PC-3 (cell line): Measurements from ENCODE around the gene HM13. TPM values are rescaled to one million over a fixed set of nuclear protein-coding genes. Genes with fewer than 3 reads are reported as not detected.

Experiments used
- ATAC-seq: fragments of 200-7000 bp; cut with Tn5 transposase; 2 replicates; pipeline ENCODE4 v1.9.1; 2020; ENCODE audit warnings: mild to moderate bottlenecking, moderate library complexity
- BruUV-seq: library from RNA; stranded (reverse); fragments of 400-500 nt; replicated peaks from 2 replicates; lab custom pipeline; 2021; lab: Mats Ljungman, UMichigan
- CTCF ChIA-PET: fragments of 300-600 bp; sonication (Branson Sonifier 250); formaldehyde crosslinking; loops from one replicate; lab custom pipeline; 2022; ENCODE audit warnings: antibody characterized with exemption; lab: Charles Lee
- POLR2A ChIA-PET: fragments of 300-600 bp; sonication (Branson Sonifier 250); formaldehyde crosslinking; loops from one replicate; lab custom pipeline; 2022; ENCODE audit warnings: antibody characterized with exemption; ENCODE audit not compliant: unreplicated experiment; lab: Charles Lee
- DNase-seq: peaks from one replicate; pipeline ENCODE4 v3.0.0-alpha.2; 2015
- H2AFZ ChIP-seq: fragments of 300-600 bp; sonication (generic); 2 replicates; pipeline ENCODE4 v1.6.0; 2016; ENCODE audit warnings: antibody characterized with exemption, low read length
- H3F3A ChIP-seq: fragments of 300-600 bp; sonication (generic); one replicate; pipeline ENCODE4 v1.6.0; 2017; ENCODE audit warnings: antibody characterized with exemption, low read length, control low read depth, mild to moderate bottlenecking; ENCODE audit not compliant: unreplicated experiment
- H3K27ac ChIP-seq: fragments of 300-600 bp; sonication (generic); 2 replicates; pipeline ENCODE4 v1.5.1; 2016; ENCODE audit warnings: mild to moderate bottlenecking, low read length
- H3K27me3 ChIP-seq: fragments of 300-600 bp; sonication (generic); 2 replicates; pipeline ENCODE4 v1.6.1; 2016; ENCODE audit warnings: low read length, mixed read lengths
- H3K36me3 ChIP-seq: fragments of 300-600 bp; sonication (generic); 2 replicates; pipeline ENCODE4 v1.6.1; 2016; ENCODE audit warnings: low read depth, mixed run types, low read length, mixed read lengths
- H3K4me1 ChIP-seq: fragments of 300-600 bp; sonication (generic); 2 replicates; pipeline ENCODE4 v1.5.1; 2016; ENCODE audit warnings: low read length; ENCODE audit not compliant: insufficient read depth
- H3K4me2 ChIP-seq: fragments of 300-600 bp; sonication (generic); 2 replicates; pipeline ENCODE4 v1.6.0; 2016; ENCODE audit warnings: low read length
- H3K4me3 ChIP-seq: fragments of 300-600 bp; sonication (generic); 2 replicates; pipeline ENCODE4 v1.5.1; 2016; ENCODE audit warnings: mild to moderate bottlenecking, low read length, mixed read lengths
- H3K79me2 ChIP-seq: fragments of 300-600 bp; sonication (generic); 2 replicates; pipeline ENCODE4 v1.6.1; 2017; ENCODE audit warnings: low read length, mixed read lengths
- H3K9ac ChIP-seq: fragments of 300-600 bp; sonication (generic); 2 replicates; pipeline ENCODE4 v1.6.0; 2016; ENCODE audit warnings: mild to moderate bottlenecking, low read length
- H3K9me2 ChIP-seq: fragments of 300-600 bp; sonication (generic); replicated peaks from 2 replicates; pipeline ENCODE4 v1.6.1; 2016; ENCODE audit warnings: mixed run types, low read length, mixed read lengths
- H3K9me3 ChIP-seq: fragments of 300-600 bp; sonication (generic); 2 replicates; pipeline ENCODE4 v1.6.1; 2016; ENCODE audit warnings: low read length, mixed read lengths
- H4K20me1 ChIP-seq: fragments of 300-600 bp; sonication (generic); 2 replicates; pipeline ENCODE4 v1.6.1; 2016; ENCODE audit warnings: low read length, mixed read lengths
- CTCF ChIP-seq: fragments of 300-600 bp; sonication (generic); conservative IDR thresholded peaks from 2 replicates; pipeline ENCODE4 v1.5.1; 2017; ENCODE audit warnings: antibody characterized with exemption, low read depth, mild to moderate bottlenecking, low read length
- EZH2 ChIP-seq: fragments of 300-600 bp; sonication (generic); IDR thresholded peaks from one replicate; pipeline ENCODE4 v1.6.1; 2017; ENCODE audit warnings: antibody characterized with exemption, mild to moderate bottlenecking, low read length; ENCODE audit not compliant: unreplicated experiment
- EZH2phosphoT487 ChIP-seq: fragments of 300-600 bp; sonication (generic); IDR thresholded peaks from 2 replicates; pipeline ENCODE4 v1.6.1; 2018; ENCODE audit warnings: mild to moderate bottlenecking, antibody characterized with exemption, low read length, borderline replicate concordance
- intact Hi-C: fragments of 100-400 bp; cut with micrococcal nuclease; formaldehyde crosslinking; loops from 2 replicates; pipeline ENCODE4 v1.9.0; 2023
- total RNA-seq: library from RNA; depleted of rRNA; stranded (reverse); fragments of >200 nt; gene quantifications from 2 replicates; pipeline ENCODE4 v1.2.3, GENCODE V29; 2014

Gene HM13
- total RNA-seq, 1 experiment from 2014 or later, result 99.5 TPM

GRCh38 chr20:31475472-31476293 lies 38.6 kb upstream of the HM13 start:
- Histone ChIP-seq H3K4me3 (no peak overlapping the region), H3K9me3 (no peaks in the 10 kb centered on the region), H3K27me3 (peaks cover 48% of the 10 kb centered on the region), H3K4me2 (no peak overlapping the region), H2AFZ (no peak overlapping the region), H3K79me2 (no peaks in the 10 kb centered on the region), H3K9me2 (no peaks in the 10 kb centered on the region), H3K27ac (no peak overlapping the region), H3K9ac (no peak overlapping the region), H3K4me1 (no peaks in the 10 kb centered on the region), H3K36me3 (no peaks in the 10 kb centered on the region), H3F3A (no peaks in the 10 kb centered on the region), H4K20me1 (no peaks in the 10 kb centered on the region)
- no peak; the same call in 1 of the 2 replicates for ATAC-seq
- ChIA-PET POLR2A (no interaction called here), CTCF (no interaction called here)
- DNase-seq, result no peak
- BruUV-seq, result no TSS peak
- intact Hi-C loops, result no loop called here
- TF ChIP-seq CTCF, result no peak
- TF ChIP-seq EZH2phosphoT487, result no peak
- TF ChIP-seq EZH2, result no peak

- Histone ChIP-seq H3K27ac (no peak overlapping the region), H4K20me1 (no peaks in the 10 kb centered on the region), H3K4me1 (no peaks in the 10 kb centered on the region), H3F3A (no peaks in the 10 kb centered on the region), H3K9me2 (no peaks in the 10 kb centered on the region), H3K36me3 (no peaks in the 10 kb centered on the region), H3K9me3 (no peaks in the 10 kb centered on the region), H3K9ac (no peak overlapping the region), H3K4me3 (no peak overlapping the region), H3K79me2 (no peaks in the 10 kb centered on the region), H2AFZ (no peak overlapping the region), H3K4me2 (no peak overlapping the region), H3K27me3 (peaks cover 48% of the 10 kb centered on the region)
- ATAC-seq, result no peak
- ChIA-PET POLR2A (no interaction called here), CTCF (no interaction called here)
- TF ChIP-seq EZH2 (no peak), EZH2phosphoT487 (no peak), CTCF (no peak)
- no peak for DNase-seq
- no TSS peak for BruUV-seq
- intact Hi-C loops, result no loop called here
These were observed 38.0 kb upstream of the HM13 start for GRCh38 chr20:31476294-31476585.

GRCh38 chr20:31476643-31477215 lies 37.5 kb upstream of the HM13 start:
- TF ChIP-seq CTCF (no peak), EZH2phosphoT487 (no peak), EZH2 (no peak)
- Histone ChIP-seq H3K9me3 (no peaks in the 10 kb centered on the region), H3K4me3 (no peak overlapping the region), H3K4me1 (no peaks in the 10 kb centered on the region), H3K27me3 (peaks cover 48% of the 10 kb centered on the region), H3K36me3 (no peaks in the 10 kb centered on the region), H3K4me2 (no peak overlapping the region), H3K9ac (no peak overlapping the region), H3K9me2 (no peaks in the 10 kb centered on the region), H4K20me1 (no peaks in the 10 kb centered on the region), H2AFZ (no peak overlapping the region), H3K79me2 (no peaks in the 10 kb centered on the region), H3F3A (no peaks in the 10 kb centered on the region), H3K27ac (no peak overlapping the region)
- ChIA-PET CTCF (no interaction called here), POLR2A (no interaction called here)
- no TSS peak for BruUV-seq
- intact Hi-C loops, result no loop called here
- no peak for DNase-seq
- no peak for ATAC-seq
